Measurements from ENCODE around the gene ZSCAN9. TPM values are rescaled to one million over a fixed set of nuclear protein-coding genes. Genes with fewer than 3 reads are reported as not detected.
A peak's percentile ranks its signal among the peaks of the same experiment; 100 is the strongest.

The ZSCAN9 gene
- total and polyA plus RNA-seq, 9 of the 15 experiments (the other 6 are each of a cell fraction or from before 2014, with no cell fraction given) = 18.8 to 48.9 (median 28.7) TPM

GRCh38 chr6:28281288-28282064 is 56.4 kb downstream of the ZSCAN9 start, which contains the start of gene PGBD1 (continued):
- no peak for TF ChIP-seq RREB1 (CRISPR knock-in tag; IDR thresholded peaks at IDR 0.05)
- TF ChIP-seq FOXO4 (CRISPR knock-in tag; IDR thresholded peaks at IDR 0.05) = no peak
- no peak for TF ChIP-seq YBX1 (IDR thresholded peaks at IDR 0.05)
- TF ChIP-seq NR2C2 (CRISPR knock-in tag; IDR thresholded peaks at IDR 0.05) = no peak
- TF ChIP-seq NR2C2 (tag; IDR thresholded peaks at IDR 0.05) = no peak; the same call in 1 of the 2 replicates
- peak; percentile 72 for TF ChIP-seq ETV5 (CRISPR knock-in tag; IDR thresholded peaks at IDR 0.05; ENCODE audit: low read depth)
- TF ChIP-seq ZBTB11 (CRISPR knock-in tag; IDR thresholded peaks at IDR 0.05) = peak in 1 of 3 experiments; percentile 80; a peak in 2 of 6 replicates
- TF ChIP-seq MNT (conservative IDR thresholded peaks at IDR 0.05) = peak in 1 of 2 experiments; percentile 73; a peak in 1 of 4 replicates
- TF ChIP-seq HNRNPL (IDR thresholded peaks at IDR 0.05; ENCODE audit: low read depth, low read length) = peak; percentile 65; the same call in 1 of the 2 replicates

Measured in K562 (cell line).